K562 (cell line): ENCODE measurements around the gene CEP89.

Experiments used
- BHLHE40 ChIP-seq: IDR thresholded peaks from 2 replicates; pipeline ENCODE4 v1.6.1; 2011; ENCODE audit warnings: low read length, improper control_type of control experiment
- BMI1 ChIP-seq: fragments of 150-350 bp; IDR thresholded peaks from 2 replicates; pipeline ENCODE4 v1.6.1; 2014; ENCODE audit warnings: low read length
- CCNT2 ChIP-seq: IDR thresholded peaks from 2 replicates; pipeline ENCODE4 v1.6.1; 2011; ENCODE audit warnings: borderline replicate concordance, low read depth, mild to moderate bottlenecking, moderate library complexity, mixed read lengths, low read length; ENCODE audit not compliant: insufficient read length; ENCODE audit errors: extremely low read depth
- CEBPB ChIP-seq: fragments of 450-650 bp; IDR thresholded peaks from 2 replicates; pipeline ENCODE4 v1.6.1; 2016; ENCODE audit warnings: missing genetic modification characterization, missing compliant biosample characterization
- CUX1 ChIP-seq: fragments of 200-800 bp; sonication (Bioruptor generic); IDR thresholded peaks from 2 replicates; pipeline ENCODE4 v1.6.1; 2016; ENCODE audit warnings: missing genetic modification characterization, missing compliant biosample characterization
- EP300 ChIP-seq: IDR thresholded peaks from 2 replicates; pipeline ENCODE4 v1.6.1; 2012; ENCODE audit warnings: low read length, improper control_type of control experiment
- FOXK2 ChIP-seq, 2 experiments: fragments of 450-650 bp; IDR thresholded peaks in 1 of 2; conservative IDR thresholded peaks in 1 of 2; 2 replicates each; pipeline ENCODE4 v1.6.1; 2016; ENCODE audit warnings: low read depth in 2 of 2, mild to moderate bottlenecking in 1 of 2
- GTF2F1 ChIP-seq: IDR thresholded peaks from 2 replicates; pipeline ENCODE4 v1.6.1; 2011; ENCODE audit warnings: low read depth, low read length, improper control_type of control experiment
- HDAC1 ChIP-seq, 2 experiments: fragments of 450-650 bp; IDR thresholded peaks; 2 replicates each; pipeline ENCODE4 v1.6.1; 2016 to 2017; ENCODE audit warnings: inconsistent platforms in 1 of 2, mild to moderate bottlenecking in 1 of 2, moderate library complexity in 1 of 2
- SP1 ChIP-seq: sonication (generic); formaldehyde crosslinking; IDR thresholded peaks from 2 replicates; pipeline ENCODE4 v1.8.1; 2022; ENCODE audit warnings: mild to moderate bottlenecking, missing genetic modification reagents
- WHSC1 ChIP-seq: IDR thresholded peaks from one replicate; pipeline ENCODE4 v1.6.1; 2012; ENCODE audit warnings: low read length, control low read depth, inconsistent platforms
- ZC3H11A ChIP-seq: IDR thresholded peaks from 2 replicates; pipeline ENCODE4 v1.6.1; 2012; ENCODE audit warnings: low read depth, low read length, improper control_type of control experiment

- TF ChIP-seq CCNT2: no peak
- no peak for TF ChIP-seq HDAC1 (IDR thresholded peaks at IDR 0.05)
- TF ChIP-seq FOXK2 (conservative IDR thresholded peaks at IDR 0.05 in 1 of 2, IDR thresholded peaks at IDR 0.05 in 1 of 2; ENCODE audit: low read depth in 2 of 2): no peak
- no peak for TF ChIP-seq GTF2F1
- no peak for TF ChIP-seq WHSC1
- TF ChIP-seq BMI1: no peak
- TF ChIP-seq EP300: no peak
- TF ChIP-seq ZC3H11A: no peak
- no peak for TF ChIP-seq CEBPB (tag)
- no peak for TF ChIP-seq BHLHE40
- TF ChIP-seq SP1 (CRISPR knock-in tag): no peak
- TF ChIP-seq CUX1 (CRISPR knock-in tag): no peak
Observed at GRCh38 chr19:32896516-32897214, 75.1 kb downstream of the CEP89 start.
